HG02798 (cell line): Measurements from ENCODE around the gene MPIG6B.

Experiments used
- ATAC-seq: cut with Tn5 transposase; IDR thresholded peaks from one replicate; pipeline ENCODE4 v1.9.1; 2021; ENCODE audit warnings: mild to moderate bottlenecking; ENCODE audit not compliant: unreplicated experiment, poor library complexity

MPIG6B gene

GRCh38 chr6:31736768-31737314, 13.7 kb downstream of the MPIG6B start:
- no peak for ATAC-seq

GRCh38 chr6:31737315-31737990, 14.3 kb downstream of the MPIG6B start:
- no peak for ATAC-seq

GRCh38 chr6:31737991-31738979, 15.1 kb downstream of the MPIG6B start:
- peak; percentile 22 for ATAC-seq

GRCh38 chr6:31739639-31740396, 16.6 kb downstream of the MPIG6B start, which contains the start of gene MSH5:
MSH5 (plus strand) TSS chr6:31740005; CDS start chr6:31740467, 462 bp downstream.
- peak; percentile 88 for ATAC-seq

- peak; percentile 0 for ATAC-seq
Measured at GRCh38 chr6:31740397-31741223, 17.4 kb downstream of the MPIG6B start.

- ATAC-seq: no peak
Measured at GRCh38 chr6:31741815-31742214, 18.6 kb downstream of the MPIG6B start.

GRCh38 chr6:31742894-31743293, 19.7 kb downstream of the MPIG6B start:
- ATAC-seq: no peak

GRCh38 chr6:31744422-31744821, 21.2 kb downstream of the MPIG6B start:
- no peak for ATAC-seq

GRCh38 chr6:31749301-31750036, 26.3 kb downstream of the MPIG6B start:
- ATAC-seq: no peak

- ATAC-seq: no peak
Measured at GRCh38 chr6:31750411-31751022, 27.3 kb downstream of the MPIG6B start.

- ATAC-seq: no peak
Measured at GRCh38 chr6:31752739-31753319, 29.7 kb downstream of the MPIG6B start.

- no peak for ATAC-seq
Measured at GRCh38 chr6:31758281-31758680, 35.1 kb downstream of the MPIG6B start.

- ATAC-seq: no peak
Measured at GRCh38 chr6:31760790-31761189, 37.6 kb downstream of the MPIG6B start.

GRCh38 chr6:31761343-31761742, 38.2 kb downstream of the MPIG6B start:
- no peak for ATAC-seq

GRCh38 chr6:31762356-31762755, 39.2 kb downstream of the MPIG6B start, which contains the start of gene SAPCD1:
SAPCD1 (plus strand) TSS chr6:31762656; CDS start chr6:31763055, 399 bp downstream.
- no peak for ATAC-seq

GRCh38 chr6:31762878-31763618, 39.9 kb downstream of the MPIG6B start:
- no peak for ATAC-seq

GRCh38 chr6:31763619-31763940, 40.4 kb downstream of the MPIG6B start:
- ATAC-seq: no peak
